SH-SY5Y (cell line): ENCODE measurements around the gene CAMTA1.

ENCODE experiments used
- GATA2 ChIP-seq: IDR thresholded peaks from 2 replicates; pipeline ENCODE4 v1.6.1; 2011; ENCODE audit warnings: mild to moderate bottlenecking, low read depth, low read length
- GATA3 ChIP-seq: IDR thresholded peaks from 2 replicates; pipeline ENCODE4 v1.6.1; 2011; ENCODE audit warnings: low read depth, mild to moderate bottlenecking, low read length, moderate library complexity

DNA sequence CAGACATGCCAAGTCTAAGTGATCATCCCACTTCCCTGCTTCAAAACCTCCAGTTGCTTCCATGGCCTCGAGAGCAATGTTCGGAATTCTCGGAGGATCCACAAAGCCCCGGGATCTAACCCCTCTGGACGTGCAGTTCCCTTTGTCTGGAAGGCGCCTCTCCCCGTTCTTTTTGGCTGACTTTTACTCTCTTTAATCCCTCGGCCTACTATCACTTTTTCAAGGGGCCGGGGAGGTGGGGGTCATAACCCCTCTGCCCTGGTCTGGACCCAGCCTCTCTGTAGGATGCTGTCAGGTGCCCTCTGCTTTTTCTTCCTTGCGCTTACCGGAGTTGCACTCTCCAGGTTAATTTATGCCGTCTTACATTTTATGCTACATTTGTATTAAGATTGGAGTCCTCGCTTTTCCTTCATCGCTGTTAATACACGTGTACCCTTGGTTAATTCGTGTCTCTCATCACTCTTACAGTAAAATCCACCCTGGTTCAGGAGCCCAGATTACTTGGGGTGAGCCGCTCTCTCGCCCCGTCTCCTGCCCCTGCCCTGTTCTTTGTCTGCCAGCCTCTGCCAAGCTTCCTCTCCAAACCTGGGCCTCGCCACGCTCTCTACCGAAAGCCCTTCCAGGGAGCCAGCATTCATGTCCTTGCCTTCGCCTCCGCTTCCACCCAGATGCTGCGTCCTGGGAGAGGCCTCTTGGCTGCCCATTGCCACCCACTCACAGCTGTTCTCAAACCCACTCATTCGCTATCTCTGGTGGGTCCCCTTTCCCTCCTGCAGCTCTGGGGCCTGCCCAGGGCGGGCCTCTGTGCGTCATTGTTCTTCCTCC, 448.6 kb downstream of the CAMTA1 start:
- TF ChIP-seq GATA3 (no peak), GATA2 (no peak)
